LNCAP (cell line): ENCODE data around the gene SP100.

ENCODE experiments used
- CTCF ChIP-seq: fragments of 450-650 bp; IDR thresholded peaks from 2 replicates; pipeline ENCODE4 v1.5.1; 2017; ENCODE audit warnings: mild to moderate bottlenecking

SP100 gene

DNA sequence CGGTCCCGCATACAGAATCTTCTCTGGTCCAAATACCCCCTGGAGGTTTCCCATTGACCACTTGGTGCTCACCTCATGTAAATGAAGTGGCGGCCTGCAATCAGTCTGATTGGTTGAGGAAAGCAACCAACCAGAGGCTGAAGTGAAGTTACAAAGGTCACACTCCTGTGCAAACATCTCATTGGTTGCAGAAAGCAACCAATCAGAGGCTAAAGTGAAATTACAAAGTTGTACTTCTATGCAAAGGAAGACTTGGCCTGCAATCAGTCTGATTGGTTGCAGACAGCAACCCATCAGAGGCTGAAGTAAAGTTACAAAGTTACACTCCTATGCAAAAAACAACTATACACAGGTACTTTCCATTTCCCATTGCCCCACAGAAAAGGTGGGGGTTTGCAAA lies 2.5 kb upstream of the SP100 start:
- no peak for TF ChIP-seq CTCF

GRCh38 chr2:230414302-230414701 lies 1.7 kb upstream of the SP100 start:
- TF ChIP-seq CTCF = no peak

DNA sequence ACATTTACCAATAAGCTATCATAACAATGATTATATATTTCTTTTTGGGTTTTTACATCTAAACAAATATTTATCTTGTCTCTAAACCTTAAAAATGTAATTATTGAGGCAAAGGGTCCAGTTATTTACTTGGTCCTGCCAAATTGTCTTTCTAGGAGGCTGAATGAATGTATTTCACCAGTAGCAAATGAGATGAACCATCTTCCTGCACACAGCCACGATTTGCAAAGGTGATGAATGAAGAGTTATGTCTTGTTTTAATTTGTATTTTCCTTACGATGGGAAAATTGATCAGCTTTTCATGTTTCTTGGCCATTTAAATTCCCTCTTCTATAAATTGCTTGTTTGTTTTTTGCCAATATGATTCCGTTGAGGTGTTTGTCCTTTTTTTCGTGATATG lies 1.4 kb downstream of the SP100 start:
- no peak for TF ChIP-seq CTCF

DNA sequence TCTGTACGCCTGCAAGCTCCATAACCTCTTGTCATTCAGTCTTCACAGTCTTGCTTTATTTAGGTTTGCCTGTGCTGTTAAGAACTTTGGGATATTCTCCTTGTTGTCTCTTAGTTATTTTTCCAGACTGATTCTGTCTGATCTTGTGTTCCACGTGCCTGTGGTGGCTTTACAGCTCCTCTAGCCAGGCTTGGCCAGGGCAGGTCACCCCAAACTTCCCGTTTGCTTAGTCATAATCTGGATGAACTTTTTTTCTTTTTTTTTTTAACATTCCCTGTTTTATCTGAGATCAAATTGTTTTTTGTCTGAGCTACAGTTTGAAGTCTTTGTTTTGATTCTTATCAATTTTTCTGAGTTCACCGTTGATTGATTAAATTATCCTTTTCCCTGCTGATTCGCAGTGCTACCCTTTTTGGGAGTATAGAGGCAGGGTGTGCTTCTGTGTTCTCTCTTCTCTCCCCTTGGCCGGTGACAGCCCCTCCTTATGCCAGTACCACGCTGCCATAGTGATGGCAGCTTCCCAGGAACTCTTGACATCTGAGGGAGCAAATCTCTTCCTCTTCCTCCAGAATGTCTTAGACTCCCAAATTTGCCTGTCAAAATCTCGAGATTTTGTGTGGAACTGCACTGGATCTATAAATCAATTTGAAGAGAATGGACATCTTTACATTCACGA lies 2.5 kb downstream of the SP100 start:
- TF ChIP-seq CTCF = no peak

DNA sequence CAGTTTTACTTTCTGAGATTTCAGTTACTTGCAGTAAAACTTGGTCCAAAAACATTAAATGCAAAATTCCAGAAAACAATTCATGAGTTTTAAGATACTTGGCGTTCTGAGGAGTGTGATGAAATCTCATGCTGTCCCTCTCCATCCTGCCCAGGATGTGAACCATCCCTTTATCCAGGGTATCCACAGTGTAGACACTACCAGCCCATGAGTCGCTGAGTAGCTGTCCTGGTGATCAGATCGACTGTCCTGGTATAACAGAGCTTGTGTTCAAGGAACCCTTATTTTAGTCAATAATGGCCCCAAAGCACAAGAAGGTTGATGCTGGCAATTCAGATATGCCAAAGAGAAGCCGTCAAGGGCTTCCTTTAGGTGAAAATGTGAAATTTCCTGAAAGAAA lies 3.2 kb downstream of the SP100 start:
- no peak for TF ChIP-seq CTCF

GRCh38 chr2:230422149-230422548 lies 6.1 kb downstream of the SP100 start:
- TF ChIP-seq CTCF = no peak

GRCh38 chr2:230423851-230424458 lies 8.0 kb downstream of the SP100 start:
- no peak for TF ChIP-seq CTCF

GRCh38 chr2:230425377-230425776 lies 9.4 kb downstream of the SP100 start:
- no peak for TF ChIP-seq CTCF
